ENCODE measurements around the gene SCYGR6.

DNA sequence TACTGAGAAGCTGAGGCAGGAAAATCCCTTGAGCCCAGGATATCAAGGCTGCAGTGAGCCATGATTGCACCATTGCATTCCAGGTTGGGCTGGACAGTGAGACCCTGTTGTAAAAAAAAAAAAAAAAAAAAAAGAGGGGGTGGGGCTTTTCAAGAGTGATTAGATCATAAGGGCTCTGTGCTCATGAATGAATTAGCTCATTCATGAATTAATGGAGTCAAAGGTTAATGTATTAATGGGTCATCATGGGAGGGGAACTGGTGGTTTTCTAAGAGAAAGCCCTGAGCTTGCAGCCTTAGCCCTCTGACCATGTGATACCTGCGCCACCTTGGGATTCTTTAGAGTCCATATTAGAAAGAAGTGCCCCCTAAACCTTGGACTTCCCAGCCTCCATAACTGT, 11.3 kb downstream of the SCYGR6 start:
- TF ChIP-seq, protein P1, sequence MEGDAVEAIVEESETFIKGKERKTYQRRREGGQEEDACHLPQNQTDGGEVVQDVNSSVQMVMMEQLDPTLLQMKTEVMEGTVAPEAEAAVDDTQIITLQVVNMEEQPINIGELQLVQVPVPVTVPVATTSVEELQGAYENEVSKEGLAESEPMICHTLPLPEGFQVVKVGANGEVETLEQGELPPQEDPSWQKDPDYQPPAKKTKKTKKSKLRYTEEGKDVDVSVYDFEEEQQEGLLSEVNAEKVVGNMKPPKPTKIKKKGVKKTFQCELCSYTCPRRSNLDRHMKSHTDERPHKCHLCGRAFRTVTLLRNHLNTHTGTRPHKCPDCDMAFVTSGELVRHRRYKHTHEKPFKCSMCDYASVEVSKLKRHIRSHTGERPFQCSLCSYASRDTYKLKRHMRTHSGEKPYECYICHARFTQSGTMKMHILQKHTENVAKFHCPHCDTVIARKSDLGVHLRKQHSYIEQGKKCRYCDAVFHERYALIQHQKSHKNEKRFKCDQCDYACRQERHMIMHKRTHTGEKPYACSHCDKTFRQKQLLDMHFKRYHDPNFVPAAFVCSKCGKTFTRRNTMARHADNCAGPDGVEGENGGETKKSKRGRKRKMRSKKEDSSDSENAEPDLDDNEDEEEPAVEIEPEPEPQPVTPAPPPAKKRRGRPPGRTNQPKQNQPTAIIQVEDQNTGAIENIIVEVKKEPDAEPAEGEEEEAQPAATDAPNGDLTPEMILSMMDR (conservative IDR thresholded peaks at IDR 0.05 in 1 of 2, IDR thresholded peaks at IDR 0.05 in 1 of 2; ENCODE audit: extremely low read depth in 1 of 2, insufficient read depth in 1 of 2, low read depth in 1 of 2, low read length in 2 of 2), result no peak
- no peak for TF ChIP-seq EZH2 (IDR thresholded peaks at IDR 0.05; ENCODE audit: borderline replicate concordance, low read length)

Measured in mammary epithelial cell (primary cell).